ENCODE data around the gene POU5F1.

DNA sequence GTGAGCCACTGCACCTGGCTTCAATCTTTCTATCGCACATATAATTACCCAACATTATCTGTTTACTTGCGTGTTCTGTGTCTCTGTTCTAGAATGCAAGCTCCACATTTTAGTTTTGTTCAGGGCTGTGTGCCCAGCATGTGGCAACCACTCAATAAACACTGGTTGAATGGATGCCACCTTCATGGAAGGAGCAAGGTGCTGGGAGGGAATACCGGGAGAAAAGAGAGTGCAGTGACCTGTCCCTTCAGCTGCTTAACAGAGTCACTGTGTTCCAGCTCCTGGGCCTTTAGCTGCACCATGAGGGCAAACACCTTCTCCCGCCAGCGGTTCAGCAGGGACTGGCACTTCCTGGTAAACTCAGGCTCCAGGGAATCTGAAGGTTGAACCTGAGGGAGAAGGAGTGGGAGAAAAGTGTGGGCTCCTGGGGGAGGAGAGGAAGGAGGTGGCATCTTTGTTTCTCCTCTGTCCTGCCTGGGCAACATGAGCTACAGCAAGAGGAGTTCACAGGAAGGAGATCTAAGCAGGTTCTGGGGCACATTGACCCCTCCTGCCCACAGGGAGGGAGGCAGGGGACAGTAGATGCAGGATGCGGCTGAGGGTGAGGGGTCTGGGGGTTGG is 20.5 kb downstream of the POU5F1 start:
- TF ChIP-seq CTCF (IDR thresholded peaks at IDR 0.05): no peak
- no peak for TF ChIP-seq POLR2A (IDR thresholded peaks at IDR 0.05)

Measured in uterus (tissue), 2 donors.